ENCODE data around the gene PAXIP1.

- TF ChIP-seq POLR2A (IDR thresholded peaks at IDR 0.05) (no peak), CTCF (IDR thresholded peaks at IDR 0.05 in 4 of 5, conservative IDR thresholded peaks at IDR 0.05 in 1 of 5) (no peak)
These were observed 34.5 kb downstream of the PAXIP1 start for GRCh38 chr7:154968336-154969001.
